HG02763 (cell line): ENCODE results near the gene KCNH1.

Experiments
- ATAC-seq: cut with Tn5 transposase; IDR thresholded peaks from one replicate; pipeline ENCODE4 v1.9.1; 2021; ENCODE audit warnings: mild to moderate bottlenecking, moderate library complexity; ENCODE audit not compliant: unreplicated experiment

Gene KCNH1

GRCh38 chr1:210817385-210818275 is 316.3 kb downstream of the KCNH1 start:
- no peak for ATAC-seq

GRCh38 chr1:210815641-210816550 is 318.1 kb downstream of the KCNH1 start:
- ATAC-seq = no peak

- ATAC-seq = no peak
These were observed 319.4 kb downstream of the KCNH1 start for GRCh38 chr1:210814382-210815123.

- no peak for ATAC-seq
These were observed 332.4 kb downstream of the KCNH1 start for GRCh38 chr1:210801501-210801900.

GRCh38 chr1:210800756-210801155 is 333.2 kb downstream of the KCNH1 start:
- ATAC-seq = no peak

GRCh38 chr1:210800301-210800700 is 333.6 kb downstream of the KCNH1 start:
- no peak for ATAC-seq

- ATAC-seq = no peak
These were observed 336.5 kb downstream of the KCNH1 start for GRCh38 chr1:210797422-210797821.

- no peak for ATAC-seq
These were observed 337.5 kb downstream of the KCNH1 start for GRCh38 chr1:210796421-210796820.

- no peak for ATAC-seq
These were observed 339.5 kb downstream of the KCNH1 start for GRCh38 chr1:210794445-210794844.

GRCh38 chr1:210792250-210793102 is 341.5 kb downstream of the KCNH1 start:
- no peak for ATAC-seq

GRCh38 chr1:210790196-210790595 is 343.8 kb downstream of the KCNH1 start:
- ATAC-seq = no peak

GRCh38 chr1:210787800-210788199 is 346.1 kb downstream of the KCNH1 start:
- no peak for ATAC-seq

- ATAC-seq = no peak
These were observed 347.4 kb downstream of the KCNH1 start for GRCh38 chr1:210786546-210786945.

- ATAC-seq = no peak
These were observed 350.0 kb downstream of the KCNH1 start for GRCh38 chr1:210783925-210784324.

GRCh38 chr1:210781652-210782051 is 352.3 kb downstream of the KCNH1 start:
- no peak for ATAC-seq

- no peak for ATAC-seq
These were observed 354.7 kb downstream of the KCNH1 start for GRCh38 chr1:210779269-210779668.

- no peak for ATAC-seq
These were observed 356.0 kb downstream of the KCNH1 start for GRCh38 chr1:210777914-210778313.

GRCh38 chr1:210776712-210777111 is 357.2 kb downstream of the KCNH1 start:
- ATAC-seq = no peak

- ATAC-seq = no peak
These were observed 358.7 kb downstream of the KCNH1 start for GRCh38 chr1:210775289-210775688.

- ATAC-seq = no peak
These were observed 360.5 kb downstream of the KCNH1 start for GRCh38 chr1:210773450-210773849.
